Right cardiac atrium (tissue), 5 donors: ENCODE measurements around the gene OR56A3. TPM values are rescaled to one million over a fixed set of nuclear protein-coding genes. Genes with fewer than 3 reads are reported as not detected.

Experiments used
- ATAC-seq, 2 donors: fragments of 200-7000 bp; cut with Tn5 transposase; one replicate each; pipeline versions ENCODE4 v1.8.0 to v1.9.1; 2020; ENCODE audit warnings: moderate library complexity in 2 of 2, mild to moderate bottlenecking in 1 of 2
- DNase-seq, 3 donors: peaks; one replicate each; pipeline ENCODE4 v3.0.0-alpha.2; 2020
- H3K27ac ChIP-seq: one replicate; pipeline ENCODE4 v1.5.1; 2013; ENCODE audit warnings: mild to moderate bottlenecking, low read length, control low read depth, moderate library complexity
- H3K27me3 ChIP-seq: one replicate; pipeline ENCODE4 v1.6.1; 2013; ENCODE audit not compliant: control insufficient read depth, insufficient read depth
- H3K4me1 ChIP-seq: one replicate; pipeline ENCODE4 v1.6.1; 2013; ENCODE audit warnings: low read length; ENCODE audit not compliant: control insufficient read depth, insufficient read depth
- H3K4me3 ChIP-seq: one replicate; pipeline ENCODE4 v1.5.1; 2013; ENCODE audit warnings: low read length, control low read depth
- H3K9me3 ChIP-seq: one replicate; pipeline ENCODE4 v1.6.1; 2013; ENCODE audit warnings: low read length; ENCODE audit not compliant: control insufficient read depth
- WGBS: extraction: QIAGEN DNeasy Blood & Tissue Kit; methylation state at CpG from one replicate; pipeline ENCODE4 v1.1.7; 2013; 5-methylcytosine and 5-hydroxymethylcytosine counted together
- intact Hi-C, 4 donors: fragments of 100-400 bp; cut with DNase I; formaldehyde crosslinking; loops; one replicate each; pipeline versions ENCODE4 v1.11.0 to v1.14.0; 2022 to 2023
- polyA plus RNA-seq: library from polyadenylated mRNA; stranded (reverse); fragments of 200-250 nt; gene quantifications from one replicate; pipeline ENCODE4 v1.2.3, GENCODE V29; 2013
- total RNA-seq, 4 donors: library from RNA; stranded (reverse); fragmentation: NEBNext Ultra II Directional; extraction: Animal tissue kit (Norgen Biotek cat#: 25700); gene quantifications; one replicate each; pipeline ENCODE4 v1.2.1, GENCODE V29; 2021
- donor health status: healthy with polysubstance abuse.
- donor health status: DM: no; HTN: yes; CAD: no.
- donor health status: DM: no; HTN: no; CAD: no.
- donor health status: DM: no; HTN: yes; CAD: no; lungs with severe emphysema.
- donor health status: DM: yes; HTN: yes; CAD: no.

Gene OR56A3
- total and polyA plus RNA-seq, 5 donors, result not detected

DNA sequence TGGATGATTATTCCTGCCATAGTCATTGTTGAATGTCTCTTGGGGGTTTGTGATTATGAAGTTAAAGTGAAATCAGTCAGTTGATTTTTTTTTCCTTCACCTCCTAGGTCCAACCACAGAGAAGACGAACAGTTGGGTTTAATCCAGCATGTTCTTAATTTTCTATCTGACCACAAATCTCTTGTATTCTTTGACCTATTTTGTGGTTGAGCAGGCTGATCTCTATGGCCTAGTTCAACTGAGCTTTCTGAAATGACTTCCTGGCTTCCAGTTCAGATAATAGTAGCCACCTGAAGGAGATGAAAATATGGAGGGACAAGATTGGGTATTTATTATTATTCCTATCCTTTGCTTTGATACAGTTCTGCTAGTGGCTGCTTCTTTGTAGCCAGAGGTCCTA, 31.5 kb downstream of the OR56A3 start:
- DNase-seq (no peak), ATAC-seq (no peak)
- Histone ChIP-seq H3K27me3 (no peaks in the 10 kb centered on the region), H3K4me3 (no peak overlapping the region), H3K9me3 (no peaks in the 10 kb centered on the region), H3K4me1 (no peaks in the 10 kb centered on the region), H3K27ac (no peak overlapping the region)
- intact Hi-C loops, result no loop called here
- 63% methylated on average over 1 of the region's 1 CpG for WGBS

DNA sequence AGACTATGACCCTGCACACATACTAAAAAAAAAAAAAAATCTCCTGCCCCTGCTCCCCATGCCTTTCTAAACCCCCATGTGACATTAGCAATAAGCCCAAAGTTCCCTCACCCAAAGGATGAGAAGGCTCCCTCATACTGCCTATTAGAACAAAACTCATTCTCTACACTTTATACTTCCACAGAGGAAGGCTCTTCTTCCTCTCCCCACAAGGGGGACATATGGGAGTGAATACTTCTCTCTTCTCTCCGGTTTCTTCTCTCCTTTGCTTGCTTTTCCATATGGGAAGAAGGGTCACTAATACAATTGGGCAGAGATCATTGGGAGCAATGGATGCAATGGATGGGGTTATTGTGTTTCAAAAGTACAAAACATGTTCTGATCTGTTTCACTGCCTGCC, 41.4 kb downstream of the OR56A3 start:
- ATAC-seq, result no peak
- H3K27me3 ChIP-seq, result no peaks in the 10 kb centered on the region
- H3K4me3 ChIP-seq, result no peak overlapping the region
- no peak for DNase-seq
- no peaks in the 10 kb centered on the region for H3K4me1 ChIP-seq
- H3K9me3 ChIP-seq, result no peaks in the 10 kb centered on the region
- no peak overlapping the region for H3K27ac ChIP-seq
- WGBS, result 29% methylated on average over 1 of the region's 1 CpG
- intact Hi-C loops, result no loop called here

GRCh38 chr11:5986885-5987284, 44.8 kb downstream of the OR56A3 start, which contains the start of gene OR52L1:
Gene OR52L1 (minus strand): TSS chr11:5986985. CDS start chr11:5986930, 55 bp downstream.
- Histone ChIP-seq H3K4me3 (no peak within 1 kb of the TSS), H3K27me3 (no peaks in the 10 kb centered on the region), H3K9me3 (no peaks in the 10 kb centered on the region), H3K27ac (no peak within 1 kb of the TSS), H3K4me1 (no peaks in the 10 kb centered on the region)
- WGBS, result 52% methylated on average over 1 of the region's 1 CpG
- no peak for ATAC-seq
- DNase-seq, result no peak
- intact Hi-C loops, result no loop called here

DNA sequence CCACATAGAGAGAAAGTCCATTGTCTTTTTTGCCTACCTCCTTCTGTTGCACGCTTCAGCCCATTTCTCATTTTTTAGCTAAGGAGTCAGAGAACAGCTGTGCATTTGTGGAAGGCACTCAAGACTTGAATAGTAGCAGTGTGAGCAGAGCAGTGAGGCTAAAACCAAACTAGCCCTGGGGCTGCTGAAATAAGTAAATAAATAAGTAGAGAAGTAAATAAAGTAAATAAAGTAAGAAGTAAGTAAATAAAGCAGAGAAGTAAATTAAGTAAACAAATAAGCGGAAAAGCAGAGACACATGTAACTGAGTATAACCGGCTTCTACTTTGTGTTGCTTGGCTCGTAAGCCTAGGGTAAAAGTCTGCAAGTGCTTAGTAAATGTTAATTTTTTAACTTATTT, 47.2 kb downstream of the OR56A3 start:
- 87% methylated on average over 4 of the region's 4 CpGs for WGBS
- Histone ChIP-seq H3K27ac (no peak overlapping the region), H3K4me3 (no peak overlapping the region), H3K4me1 (no peaks in the 10 kb centered on the region), H3K9me3 (no peaks in the 10 kb centered on the region), H3K27me3 (no peaks in the 10 kb centered on the region)
- ATAC-seq (no peak), DNase-seq (no peak)
- intact Hi-C loops, result no loop called here

DNA sequence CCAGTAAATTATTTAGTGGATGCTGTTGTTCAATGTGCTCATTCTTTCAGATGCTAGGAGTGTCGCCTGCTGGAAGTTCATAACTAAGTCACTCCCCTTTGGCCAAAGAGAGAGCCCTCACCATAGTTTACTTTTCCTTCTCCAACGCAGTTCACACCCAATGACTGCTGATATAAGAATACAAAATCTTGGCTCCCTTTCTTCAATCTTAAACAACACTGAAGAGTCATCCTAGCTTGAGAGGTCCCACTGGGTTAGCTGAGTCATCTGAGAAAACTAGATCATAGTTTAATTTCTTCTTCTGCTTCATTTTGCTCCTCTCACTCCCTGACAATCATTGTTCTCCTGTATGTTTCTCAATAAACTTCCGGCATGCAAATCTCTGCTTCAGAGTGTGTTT, 50.1 kb downstream of the OR56A3 start:
- intact Hi-C loops, result no loop called here
- H3K27me3 ChIP-seq, result no peaks in the 10 kb centered on the region
- H3K4me3 ChIP-seq, result no peak overlapping the region
- no peaks in the 10 kb centered on the region for H3K9me3 ChIP-seq
- DNase-seq (no peak), ATAC-seq (peak in 1 of 2 donors; percentile 80)
- 61% methylated on average over 3 of the region's 3 CpGs for WGBS
- H3K27ac ChIP-seq, result no peak overlapping the region
- no peaks in the 10 kb centered on the region for H3K4me1 ChIP-seq

DNA sequence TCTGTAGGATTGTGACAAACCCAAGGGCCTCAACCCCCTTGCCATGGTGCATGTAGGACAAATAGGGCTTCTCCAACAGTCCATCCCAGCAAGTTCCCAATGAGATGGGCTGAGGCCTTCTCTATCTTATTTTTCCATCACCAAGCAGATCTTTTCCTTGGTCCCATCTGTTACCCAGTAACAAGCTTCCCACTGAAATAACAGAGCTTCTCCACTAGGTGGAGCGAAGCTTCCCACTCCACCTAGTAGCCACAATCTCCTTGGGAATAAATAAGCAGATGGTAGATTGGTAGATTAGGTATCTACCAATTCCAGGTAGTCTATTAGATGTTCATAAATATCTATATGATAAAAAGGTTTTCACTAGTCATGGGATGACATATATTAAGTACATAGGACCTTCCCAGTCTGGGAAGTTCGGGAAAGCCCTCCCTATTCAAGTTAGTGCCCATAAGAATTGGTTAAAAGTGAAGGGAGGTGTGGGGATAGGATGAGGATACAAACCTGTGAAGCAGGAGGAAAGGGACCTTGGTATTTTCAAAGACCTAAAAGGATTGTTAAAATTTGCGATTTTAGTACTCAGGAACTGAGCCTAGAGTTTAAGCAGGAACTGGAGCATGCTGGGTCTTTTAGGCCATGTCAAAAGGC, 50.7 kb downstream of the OR56A3 start:
- DNase-seq, result no peak
- intact Hi-C loops, result no loop called here
- Histone ChIP-seq H3K27ac (no peak overlapping the region), H3K27me3 (no peaks in the 10 kb centered on the region), H3K9me3 (no peaks in the 10 kb centered on the region), H3K4me1 (no peaks in the 10 kb centered on the region), H3K4me3 (no peak overlapping the region)
- no peak for ATAC-seq
- 60% methylated on average over 3 of the region's 3 CpGs for WGBS

GRCh38 chr11:5994791-5995190, 52.7 kb downstream of the OR56A3 start:
- intact Hi-C loops, result no loop called here

More at GRCh38 chr11:5994791-5995190, 52.7 kb downstream of the OR56A3 start:
- Histone ChIP-seq H3K4me1 (no peaks in the 10 kb centered on the region), H3K4me3 (no peak overlapping the region), H3K27ac (no peak overlapping the region), H3K27me3 (no peaks in the 10 kb centered on the region), H3K9me3 (no peaks in the 10 kb centered on the region)
- WGBS, result 88% methylated on average over 14 of the region's 14 CpGs
- ATAC-seq, result no peak
- DNase-seq, result peak in 1 of 3 donors; percentile 41

Other genes with a start within 250 kb of the OR56A3 start
- not detected for gene OR56B1, start 205.8 kb upstream of the OR56A3 start, total RNA-seq
- not detected for gene OR56B1, start 205.8 kb upstream of the OR56A3 start, polyA plus RNA-seq
- not detected for gene OR52N4, start 188.0 kb upstream of the OR56A3 start, total RNA-seq
- not detected for gene OR52N4, start 188.0 kb upstream of the OR56A3 start, polyA plus RNA-seq
- gene OR52N5, start 158.9 kb upstream of the OR56A3 start, total RNA-seq, result not detected
- not detected for gene OR52N5, start 158.9 kb upstream of the OR56A3 start, polyA plus RNA-seq
- not detected for gene OR52N1, start 151.0 kb upstream of the OR56A3 start, total RNA-seq
- not detected for gene OR52N1, start 151.0 kb upstream of the OR56A3 start, polyA plus RNA-seq
- gene OR52N2, start 133.3 kb upstream of the OR56A3 start, total RNA-seq, result not detected
- not detected for gene OR52N2, start 133.3 kb upstream of the OR56A3 start, polyA plus RNA-seq
- not detected for gene OR52E6, start 100.4 kb upstream of the OR56A3 start, total RNA-seq
- not detected for gene OR52E6, start 100.4 kb upstream of the OR56A3 start, polyA plus RNA-seq
- not detected for gene OR52E8, start 84.6 kb upstream of the OR56A3 start, total RNA-seq
- not detected for gene OR52E8, start 84.6 kb upstream of the OR56A3 start, polyA plus RNA-seq
- gene OR52E4, start 61.6 kb upstream of the OR56A3 start, total RNA-seq, result not detected
- gene OR52E4, start 61.6 kb upstream of the OR56A3 start, polyA plus RNA-seq, result not detected
- gene OR52E5, start 49.0 kb upstream of the OR56A3 start, total RNA-seq, result not detected
- not detected for gene OR52E5, start 49.0 kb upstream of the OR56A3 start, polyA plus RNA-seq
- not detected for gene OR56A5, start 26.2 kb downstream of the OR56A3 start, total RNA-seq
- not detected for gene OR56A5, start 26.2 kb downstream of the OR56A3 start, polyA plus RNA-seq
- not detected for gene OR52L1, start 44.7 kb downstream of the OR56A3 start, total RNA-seq
- not detected for gene OR52L1, start 44.7 kb downstream of the OR56A3 start, polyA plus RNA-seq
- gene OR56A4, start 64.7 kb downstream of the OR56A3 start, total RNA-seq, result not detected
- not detected for gene OR56A4, start 64.7 kb downstream of the OR56A3 start, polyA plus RNA-seq
- not detected for gene OR56A1, start 88.5 kb downstream of the OR56A3 start, total RNA-seq
- not detected for gene OR56A1, start 88.5 kb downstream of the OR56A3 start, polyA plus RNA-seq
- gene OR56B4, start 165.4 kb downstream of the OR56A3 start, total RNA-seq, result not detected
- gene OR56B4, start 165.4 kb downstream of the OR56A3 start, polyA plus RNA-seq, result not detected
- not detected for gene OR52B2, start 228.1 kb downstream of the OR56A3 start, total RNA-seq
- gene OR52B2, start 228.1 kb downstream of the OR56A3 start, polyA plus RNA-seq, result not detected